ENCODE data around the gene PHLDB2. TPM values are rescaled to one million over a fixed set of nuclear protein-coding genes. Genes with fewer than 3 reads are reported as not detected.

The PHLDB2 gene
- total RNA-seq, 2 experiments from 2014 or later = 5.8 to 6.0 TPM

DNA sequence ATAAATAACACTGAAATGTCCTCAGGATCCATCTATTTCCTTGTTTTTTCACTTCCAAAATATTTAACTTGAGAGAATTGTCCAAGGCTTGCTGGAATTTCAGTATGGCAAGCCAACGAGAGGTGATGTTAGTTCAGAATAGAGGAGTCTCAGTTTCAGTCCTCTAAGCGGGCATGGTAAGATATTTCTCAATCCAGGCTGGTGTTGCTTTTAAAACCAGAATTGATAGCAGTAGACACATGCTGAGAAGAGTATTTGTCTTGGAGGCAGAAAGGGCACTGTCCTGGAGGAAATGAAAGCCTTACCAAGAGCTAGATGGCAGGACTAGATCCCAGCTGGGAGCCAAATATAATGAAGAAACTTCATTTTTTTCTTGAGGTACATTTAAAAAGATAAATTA is 23.1 kb downstream of the PHLDB2 start:
- no peak overlapping the region for H3K27ac ChIP-seq (ENCODE audit: low read depth in 1 of 2, low read length in 2 of 2)
- H3K4me1 Mint-ChIP-seq (ENCODE audit: low read depth) = no peaks in the 10 kb centered on the region
- H3K36me3 Mint-ChIP-seq (ENCODE audit: low read depth) = no peaks in the 10 kb centered on the region
- no peaks in the 10 kb centered on the region for H3K27me3 ChIP-seq (ENCODE audit: control insufficient read depth in 1 of 2, insufficient read depth in 2 of 2, low read length in 2 of 2)
- no peak for ATAC-seq (ENCODE audit: poor library complexity)
- no peaks in the 10 kb centered on the region for H3K4me1 ChIP-seq (ENCODE audit: insufficient read depth, low read length)
- no peak overlapping the region for H3K4me3 Mint-ChIP-seq
- H3K36me3 ChIP-seq (ENCODE audit: insufficient read depth, low read length) = no peaks in the 10 kb centered on the region
- H3K4me3 ChIP-seq (ENCODE audit: low read length) = no peak overlapping the region
- no peak for TF ChIP-seq CTCF (IDR thresholded peaks at IDR 0.05)
- no peaks in the 10 kb centered on the region for H3K27me3 Mint-ChIP-seq
- intact Hi-C loops (cut with DNase I, micrococcal nuclease) = no loop called here
- CTCF ChIA-PET = no interaction called here
- H3K9me3 Mint-ChIP-seq = no peaks in the 10 kb centered on the region
- no peak for DNase-seq
- POLR2A ChIA-PET = no interaction called here
- no peak overlapping the region for H3K27ac Mint-ChIP-seq
- H3K9me3 ChIP-seq (ENCODE audit: control insufficient read depth in 1 of 2, insufficient read depth in 1 of 2, low read length in 2 of 2) = no peaks in the 10 kb centered on the region

DNA sequence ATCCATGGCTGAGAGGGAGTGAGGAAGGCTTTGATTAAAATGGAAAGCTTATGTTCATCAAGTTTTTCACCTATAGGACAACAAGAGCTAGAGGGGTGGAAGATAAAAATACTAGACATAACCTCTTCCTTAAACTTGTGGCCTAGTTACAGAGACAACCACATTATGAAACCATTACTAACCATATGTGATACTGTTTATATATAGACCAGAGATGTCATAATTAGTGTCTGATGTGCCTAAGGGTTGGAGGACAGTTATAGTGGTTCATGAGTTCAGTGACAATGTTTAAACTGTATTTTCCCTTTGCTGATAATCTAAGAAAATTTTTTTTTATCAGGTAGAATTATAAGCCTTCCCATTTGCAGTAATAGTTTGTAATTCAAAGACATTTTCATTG is 23.7 kb downstream of the PHLDB2 start:
- Mint-ChIP-seq H3K36me3 (ENCODE audit: low read depth) (no peaks in the 10 kb centered on the region), H3K27ac (no peak overlapping the region), H3K27me3 (no peaks in the 10 kb centered on the region), H3K4me1 (ENCODE audit: low read depth) (no peaks in the 10 kb centered on the region), H3K9me3 (no peaks in the 10 kb centered on the region), H3K4me3 (no peak overlapping the region)
- ChIA-PET POLR2A (no interaction called here), CTCF (interaction anchor here (0.6 kb wide), 1 partner anchor 1156 kb away, joined by 3 read pairs; no protein-coding TSS in a partner anchor)
- H3K36me3 ChIP-seq (ENCODE audit: insufficient read depth, low read length) = no peaks in the 10 kb centered on the region
- ATAC-seq (ENCODE audit: poor library complexity) (no peak), DNase-seq (no peak)
- intact Hi-C loops (cut with DNase I, micrococcal nuclease) = no loop called here
- no peak overlapping the region for H3K27ac ChIP-seq (ENCODE audit: low read depth in 1 of 2, low read length in 2 of 2)
- no peak for TF ChIP-seq CTCF (IDR thresholded peaks at IDR 0.05)
- no peak overlapping the region for H3K4me3 ChIP-seq (ENCODE audit: low read length)
- H3K27me3 ChIP-seq (ENCODE audit: control insufficient read depth in 1 of 2, insufficient read depth in 2 of 2, low read length in 2 of 2) = no peaks in the 10 kb centered on the region
- H3K9me3 ChIP-seq (ENCODE audit: control insufficient read depth in 1 of 2, insufficient read depth in 1 of 2, low read length in 2 of 2) = no peaks in the 10 kb centered on the region
- no peaks in the 10 kb centered on the region for H3K4me1 ChIP-seq (ENCODE audit: insufficient read depth, low read length)

DNA sequence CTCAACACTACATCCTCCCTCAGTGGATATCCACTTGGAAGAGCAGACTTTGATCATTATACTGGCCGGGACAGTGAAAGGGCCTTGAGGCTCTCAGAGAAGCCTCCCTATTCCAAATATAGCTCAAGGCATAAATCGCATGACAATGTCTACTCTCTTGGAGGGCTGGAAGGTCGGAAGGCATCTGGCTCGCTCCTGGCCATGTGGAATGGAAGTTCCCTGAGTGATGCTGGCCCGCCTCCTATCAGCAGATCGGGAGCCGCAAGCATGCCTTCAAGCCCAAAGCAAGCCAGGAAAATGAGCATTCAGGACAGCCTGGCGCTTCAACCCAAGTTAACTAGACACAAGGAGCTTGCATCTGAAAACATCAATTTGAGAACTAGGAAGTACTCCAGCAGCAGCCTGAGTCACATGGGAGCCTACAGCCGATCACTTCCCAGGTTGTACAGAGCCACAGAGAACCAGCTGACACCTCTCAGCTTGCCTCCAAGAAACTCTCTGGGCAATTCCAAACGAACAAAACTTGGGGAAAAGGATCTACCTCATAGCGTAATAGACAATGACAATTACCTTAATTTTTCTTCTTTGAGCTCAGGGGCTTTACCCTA is 25.4 kb downstream of the PHLDB2 start:
- Histone ChIP-seq H3K4me3 (ENCODE audit: low read length) (no peak overlapping the region), H3K27ac (ENCODE audit: low read depth in 1 of 2, low read length in 2 of 2) (no peak overlapping the region), H3K27me3 (ENCODE audit: control insufficient read depth in 1 of 2, insufficient read depth in 2 of 2, low read length in 2 of 2) (no peaks in the 10 kb centered on the region), H3K4me1 (ENCODE audit: insufficient read depth, low read length) (no peaks in the 10 kb centered on the region), H3K36me3 (ENCODE audit: insufficient read depth, low read length) (no peaks in the 10 kb centered on the region), H3K9me3 (ENCODE audit: control insufficient read depth in 1 of 2, insufficient read depth in 1 of 2, low read length in 2 of 2) (no peaks in the 10 kb centered on the region)
- Mint-ChIP-seq H3K36me3 (ENCODE audit: low read depth) (no peaks in the 10 kb centered on the region), H3K4me3 (no peak overlapping the region), H3K9me3 (no peaks in the 10 kb centered on the region), H3K27ac (no peak overlapping the region), H3K27me3 (no peaks in the 10 kb centered on the region), H3K4me1 (ENCODE audit: low read depth) (no peaks in the 10 kb centered on the region)
- POLR2A ChIA-PET = no interaction called here
- ATAC-seq (ENCODE audit: poor library complexity) (no peak), DNase-seq (no peak)
- no peak for TF ChIP-seq CTCF (IDR thresholded peaks at IDR 0.05)
- intact Hi-C loops (cut with DNase I, micrococcal nuclease) = no loop called here
- CTCF ChIA-PET = no interaction called here
